Measurements from ENCODE around the gene PRG3.

DNA sequence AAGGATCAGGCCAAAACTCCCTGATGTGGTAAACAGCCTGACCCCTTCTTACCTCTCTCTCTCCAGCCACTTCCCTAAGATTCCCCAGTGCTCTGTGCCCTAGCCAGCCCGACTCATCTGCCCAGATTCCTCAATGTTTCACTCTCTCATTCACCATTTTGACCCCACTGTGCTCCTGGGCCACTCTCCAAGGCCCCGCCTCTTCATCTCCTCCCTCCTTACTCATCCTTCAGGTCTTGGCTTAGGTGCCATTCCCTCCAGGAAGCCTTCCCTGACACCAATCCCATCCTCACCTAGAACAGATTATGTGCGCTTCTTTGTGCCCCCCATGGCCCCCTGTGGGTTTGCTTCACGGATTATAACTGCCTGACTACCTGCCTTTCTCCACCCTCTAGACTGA, 32.7 kb upstream of the PRG3 start:
- TF ChIP-seq TAF1 (IDR thresholded peaks at IDR 0.05; ENCODE audit: borderline replicate concordance, insufficient read depth, low read length): no peak
- TF ChIP-seq REST (IDR thresholded peaks at IDR 0.05; ENCODE audit: insufficient read depth in 1 of 2, low read depth in 2 of 2, low read length in 2 of 2): no peak
- no peak for TF ChIP-seq POLR2AphosphoS5 (IDR thresholded peaks at IDR 0.05; ENCODE audit: low read depth, low read length)
